ENCODE data around the gene NPAS2.

Gene NPAS2

GRCh38 chr2:101014264-101014857 lies 194.4 kb downstream of the NPAS2 start:
- Histone ChIP-seq H3K36me3 (ENCODE audit: low read depth) (peaks cover 73% of the 10 kb centered on the region), H3K4me1 (ENCODE audit: insufficient read depth, poor library complexity, severe bottlenecking) (no peaks in the 10 kb centered on the region), H3K27ac (ENCODE audit: poor library complexity, severe bottlenecking) (no peak overlapping the region), H3K4me3 (ENCODE audit: severe bottlenecking) (no peak overlapping the region), H3K27me3 (ENCODE audit: insufficient read depth, poor library complexity, severe bottlenecking) (no peaks in the 10 kb centered on the region), H3K9me3 (ENCODE audit: severe bottlenecking) (no peaks in the 10 kb centered on the region)
- no peak for DNase-seq (ENCODE audit: low spot score)
- no peak for ATAC-seq (ENCODE audit: low read depth)
- TF ChIP-seq CTCF (IDR thresholded peaks at IDR 0.05; ENCODE audit: poor library complexity, severe bottlenecking) = no peak

- TF ChIP-seq CTCF (IDR thresholded peaks at IDR 0.05; ENCODE audit: poor library complexity, severe bottlenecking) = no peak
- no peak overlapping the region for H3K4me3 ChIP-seq (ENCODE audit: severe bottlenecking)
Measured at GRCh38 chr2:101017371-101017770, 197.4 kb downstream of the NPAS2 start.

GRCh38 chr2:101018934-101019333 lies 199.0 kb downstream of the NPAS2 start:
- TF ChIP-seq CTCF (IDR thresholded peaks at IDR 0.05; ENCODE audit: poor library complexity, severe bottlenecking) = no peak
- Histone ChIP-seq H3K27me3 (ENCODE audit: insufficient read depth, poor library complexity, severe bottlenecking) (no peaks in the 10 kb centered on the region), H3K4me1 (ENCODE audit: insufficient read depth, poor library complexity, severe bottlenecking) (no peaks in the 10 kb centered on the region), H3K9me3 (ENCODE audit: severe bottlenecking) (no peaks in the 10 kb centered on the region), H3K4me3 (ENCODE audit: severe bottlenecking) (no peak overlapping the region), H3K36me3 (ENCODE audit: low read depth) (peaks cover 75% of the 10 kb centered on the region), H3K27ac (ENCODE audit: poor library complexity, severe bottlenecking) (no peak overlapping the region)
- ATAC-seq (ENCODE audit: low read depth) (no peak), DNase-seq (ENCODE audit: low spot score) (no peak)

More at GRCh38 chr2:101017371-101017770, 197.4 kb downstream of the NPAS2 start:
- Histone ChIP-seq H3K9me3 (ENCODE audit: severe bottlenecking) (no peaks in the 10 kb centered on the region), H3K4me1 (ENCODE audit: insufficient read depth, poor library complexity, severe bottlenecking) (no peaks in the 10 kb centered on the region), H3K27me3 (ENCODE audit: insufficient read depth, poor library complexity, severe bottlenecking) (no peaks in the 10 kb centered on the region), H3K27ac (ENCODE audit: poor library complexity, severe bottlenecking) (no peak overlapping the region), H3K36me3 (ENCODE audit: low read depth) (peaks cover 76% of the 10 kb centered on the region)
- DNase-seq (ENCODE audit: low spot score) = no peak
- no peak for ATAC-seq (ENCODE audit: low read depth)

- DNase-seq (ENCODE audit: low spot score) (no peak), ATAC-seq (ENCODE audit: low read depth) (no peak)
- H3K36me3 ChIP-seq (ENCODE audit: low read depth) = peaks cover 94% of the 10 kb centered on the region
Measured at GRCh38 chr2:101022221-101022620, 202.3 kb downstream of the NPAS2 start.

More at GRCh38 chr2:101022221-101022620, 202.3 kb downstream of the NPAS2 start:
- TF ChIP-seq CTCF (IDR thresholded peaks at IDR 0.05; ENCODE audit: poor library complexity, severe bottlenecking) = no peak
- no peak overlapping the region for H3K4me3 ChIP-seq (ENCODE audit: severe bottlenecking)
- no peak overlapping the region for H3K27ac ChIP-seq (ENCODE audit: poor library complexity, severe bottlenecking)
- no peaks in the 10 kb centered on the region for H3K27me3 ChIP-seq (ENCODE audit: insufficient read depth, poor library complexity, severe bottlenecking)
- no peaks in the 10 kb centered on the region for H3K4me1 ChIP-seq (ENCODE audit: insufficient read depth, poor library complexity, severe bottlenecking)
- H3K9me3 ChIP-seq (ENCODE audit: severe bottlenecking) = no peaks in the 10 kb centered on the region
